Measurements from ENCODE around the gene SLC22A16. TPM values are rescaled to one million over a fixed set of nuclear protein-coding genes. Genes with fewer than 3 reads are reported as not detected.

SLC22A16 gene
- total and polyA plus RNA-seq, 2 experiments from 2014 or later = not detected

- H3K4me2 ChIP-seq = no peak overlapping the region
- no peak overlapping the region for H2AFZ ChIP-seq
- peaks cover 4% of the 10 kb centered on the region for H3K4me1 ChIP-seq (ENCODE audit: insufficient read depth)
- TF ChIP-seq EZH2phosphoT487 (IDR thresholded peaks at IDR 0.05; ENCODE audit: low read depth, severe bottlenecking, unreplicated experiment) = no peak
- TF ChIP-seq, protein P1, sequence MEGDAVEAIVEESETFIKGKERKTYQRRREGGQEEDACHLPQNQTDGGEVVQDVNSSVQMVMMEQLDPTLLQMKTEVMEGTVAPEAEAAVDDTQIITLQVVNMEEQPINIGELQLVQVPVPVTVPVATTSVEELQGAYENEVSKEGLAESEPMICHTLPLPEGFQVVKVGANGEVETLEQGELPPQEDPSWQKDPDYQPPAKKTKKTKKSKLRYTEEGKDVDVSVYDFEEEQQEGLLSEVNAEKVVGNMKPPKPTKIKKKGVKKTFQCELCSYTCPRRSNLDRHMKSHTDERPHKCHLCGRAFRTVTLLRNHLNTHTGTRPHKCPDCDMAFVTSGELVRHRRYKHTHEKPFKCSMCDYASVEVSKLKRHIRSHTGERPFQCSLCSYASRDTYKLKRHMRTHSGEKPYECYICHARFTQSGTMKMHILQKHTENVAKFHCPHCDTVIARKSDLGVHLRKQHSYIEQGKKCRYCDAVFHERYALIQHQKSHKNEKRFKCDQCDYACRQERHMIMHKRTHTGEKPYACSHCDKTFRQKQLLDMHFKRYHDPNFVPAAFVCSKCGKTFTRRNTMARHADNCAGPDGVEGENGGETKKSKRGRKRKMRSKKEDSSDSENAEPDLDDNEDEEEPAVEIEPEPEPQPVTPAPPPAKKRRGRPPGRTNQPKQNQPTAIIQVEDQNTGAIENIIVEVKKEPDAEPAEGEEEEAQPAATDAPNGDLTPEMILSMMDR (IDR thresholded peaks at IDR 0.05; ENCODE audit: poor library complexity) = no peak
- no peak for TF ChIP-seq EZH2 (IDR thresholded peaks at IDR 0.05; ENCODE audit: borderline replicate concordance)
- no peaks in the 10 kb centered on the region for H3K79me2 ChIP-seq
- no peak for DNase-seq (ENCODE audit: low spot score)
- H3K36me3 ChIP-seq (replicated peaks; ENCODE audit: insufficient read depth, low read depth) = no peaks in the 10 kb centered on the region
- H3K9me3 ChIP-seq (ENCODE audit: low read depth) = no peaks in the 10 kb centered on the region
- no peaks in the 10 kb centered on the region for H3K9me2 ChIP-seq (replicated peaks; ENCODE audit: insufficient read depth)
- 83% methylated on average over 4 of the region's 4 CpGs for WGBS (ENCODE audit: low lambda C conversion rate, missing lambda C conversion rate)
- H4K20me1 ChIP-seq (ENCODE audit: insufficient read depth, poor library complexity, severe bottlenecking) = no peaks in the 10 kb centered on the region
- no peak overlapping the region for H3K27ac ChIP-seq
- H3K4me3 ChIP-seq = no peak overlapping the region
- no peaks in the 10 kb centered on the region for H3K27me3 ChIP-seq
Measured at GRCh38 chr6:110523451-110524021, 47.1 kb upstream of the SLC22A16 start.

DNA sequence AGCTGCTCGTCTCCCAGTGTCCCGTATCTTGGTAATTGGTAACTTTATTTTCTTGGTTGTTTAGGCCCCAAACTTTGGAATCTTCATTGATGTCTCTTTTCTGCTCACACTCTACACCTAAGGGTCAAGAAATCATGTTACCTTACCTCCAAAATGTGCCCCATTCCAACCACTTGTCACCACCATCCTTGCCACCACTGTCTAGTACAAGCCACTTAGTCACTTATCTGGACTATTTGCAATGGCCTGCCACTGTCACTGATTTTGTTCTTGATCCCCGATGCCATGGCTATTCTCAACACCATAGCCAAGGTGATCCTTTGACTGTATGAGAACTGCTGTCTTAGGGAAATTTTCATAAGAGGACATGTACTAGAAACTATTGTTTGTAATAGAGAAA is 46.0 kb upstream of the SLC22A16 start:
- Histone ChIP-seq H3K4me1 (ENCODE audit: insufficient read depth) (peaks cover 7% of the 10 kb centered on the region), H3K9me2 (replicated peaks; ENCODE audit: insufficient read depth) (no peaks in the 10 kb centered on the region), H3K9me3 (ENCODE audit: low read depth) (no peaks in the 10 kb centered on the region), H3K27me3 (no peaks in the 10 kb centered on the region), H3K27ac (no peak overlapping the region), H3K79me2 (no peaks in the 10 kb centered on the region), H3K36me3 (replicated peaks; ENCODE audit: insufficient read depth, low read depth) (no peaks in the 10 kb centered on the region), H3K4me3 (no peak overlapping the region), H4K20me1 (ENCODE audit: insufficient read depth, poor library complexity, severe bottlenecking) (no peaks in the 10 kb centered on the region), H3K4me2 (no peak overlapping the region), H2AFZ (no peak overlapping the region)
- DNase-seq (ENCODE audit: low spot score) = no peak
- TF ChIP-seq EZH2 (IDR thresholded peaks at IDR 0.05; ENCODE audit: borderline replicate concordance) = no peak
- TF ChIP-seq, protein P1 (IDR thresholded peaks at IDR 0.05; ENCODE audit: poor library complexity) = no peak
- no peak for TF ChIP-seq EZH2phosphoT487 (IDR thresholded peaks at IDR 0.05; ENCODE audit: low read depth, severe bottlenecking, unreplicated experiment)
- WGBS (ENCODE audit: low lambda C conversion rate, missing lambda C conversion rate) = 97% methylated on average over 3 of the region's 3 CpGs

DNA sequence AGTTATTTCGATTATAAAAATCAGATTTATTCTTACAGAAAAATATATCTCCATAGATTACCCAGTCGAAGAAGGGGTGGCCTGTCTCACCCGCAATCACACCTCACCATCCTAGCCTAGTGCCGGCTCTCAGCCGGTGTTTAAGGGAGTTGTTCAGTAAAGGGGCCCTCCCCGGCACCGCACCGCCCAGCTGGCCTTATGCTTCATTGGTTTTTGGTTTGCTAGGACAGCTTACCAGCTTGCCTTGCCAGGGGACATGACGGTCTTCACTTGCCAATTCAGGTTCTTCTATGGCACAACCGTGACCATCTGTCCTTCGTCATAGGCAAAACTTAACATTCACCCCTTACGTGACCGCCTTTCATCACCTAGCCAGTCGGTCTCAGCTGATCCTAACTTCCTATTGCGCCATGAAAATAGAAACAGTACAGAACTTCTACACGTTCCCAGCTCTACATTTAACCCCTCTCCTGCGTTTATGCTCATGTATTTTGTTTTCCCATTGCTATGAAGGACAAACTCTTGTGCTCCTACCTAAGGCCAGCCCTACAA is 44.7 kb upstream of the SLC22A16 start:
- Histone ChIP-seq H3K79me2 (no peaks in the 10 kb centered on the region), H3K27ac (peak overlapping the region; percentile 15), H3K9me3 (ENCODE audit: low read depth) (no peaks in the 10 kb centered on the region), H4K20me1 (ENCODE audit: insufficient read depth, poor library complexity, severe bottlenecking) (no peaks in the 10 kb centered on the region), H3K36me3 (replicated peaks; ENCODE audit: insufficient read depth, low read depth) (no peaks in the 10 kb centered on the region), H3K4me3 (no peak overlapping the region), H3K27me3 (no peaks in the 10 kb centered on the region), H3K4me1 (ENCODE audit: insufficient read depth) (peaks cover 13% of the 10 kb centered on the region), H3K4me2 (peak overlapping the region; percentile 26), H3K9me2 (replicated peaks; ENCODE audit: insufficient read depth) (no peaks in the 10 kb centered on the region), H2AFZ (no peak overlapping the region)
- TF ChIP-seq EZH2 (IDR thresholded peaks at IDR 0.05; ENCODE audit: borderline replicate concordance) (no peak), EZH2phosphoT487 (IDR thresholded peaks at IDR 0.05; ENCODE audit: low read depth, severe bottlenecking, unreplicated experiment) (no peak)
- TF ChIP-seq, protein P1 (IDR thresholded peaks at IDR 0.05; ENCODE audit: poor library complexity) = no peak
- DNase-seq (ENCODE audit: low spot score) = no peak
- 84% methylated on average over 17 of the region's 17 CpGs for WGBS (ENCODE audit: low lambda C conversion rate, missing lambda C conversion rate)
